ENCODE results near the gene MUC22.

DNA sequence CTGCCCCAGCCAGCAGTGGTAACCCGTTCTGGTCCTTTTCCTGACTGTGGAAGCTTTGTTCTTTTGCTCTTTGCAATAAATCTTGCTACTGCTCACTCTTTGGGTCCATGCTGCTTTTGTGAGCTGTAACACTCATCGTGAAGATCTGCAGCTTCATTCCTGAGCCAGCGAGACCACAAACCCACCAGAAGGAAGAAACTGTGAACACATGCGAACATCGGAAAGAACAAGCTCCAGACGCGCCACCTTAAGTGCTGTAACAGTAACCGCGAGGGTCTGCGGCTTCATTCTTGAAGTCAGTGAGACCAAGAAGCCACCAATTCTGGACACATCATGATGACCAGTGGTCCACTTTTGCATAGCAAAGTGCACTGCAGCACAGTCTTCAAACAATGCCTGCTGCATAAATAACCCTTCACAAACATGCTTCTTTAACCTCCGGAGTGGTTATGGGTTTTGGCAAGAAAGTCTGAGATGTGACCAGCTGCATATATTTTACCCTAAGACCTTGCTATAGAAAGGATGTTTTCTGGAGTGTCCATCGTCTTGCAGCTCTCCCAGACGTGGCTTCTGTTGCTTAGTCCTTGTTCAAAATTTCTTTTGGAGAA lies 8.9 kb upstream of the MUC22 start:
- TF ChIP-seq, protein P1, sequence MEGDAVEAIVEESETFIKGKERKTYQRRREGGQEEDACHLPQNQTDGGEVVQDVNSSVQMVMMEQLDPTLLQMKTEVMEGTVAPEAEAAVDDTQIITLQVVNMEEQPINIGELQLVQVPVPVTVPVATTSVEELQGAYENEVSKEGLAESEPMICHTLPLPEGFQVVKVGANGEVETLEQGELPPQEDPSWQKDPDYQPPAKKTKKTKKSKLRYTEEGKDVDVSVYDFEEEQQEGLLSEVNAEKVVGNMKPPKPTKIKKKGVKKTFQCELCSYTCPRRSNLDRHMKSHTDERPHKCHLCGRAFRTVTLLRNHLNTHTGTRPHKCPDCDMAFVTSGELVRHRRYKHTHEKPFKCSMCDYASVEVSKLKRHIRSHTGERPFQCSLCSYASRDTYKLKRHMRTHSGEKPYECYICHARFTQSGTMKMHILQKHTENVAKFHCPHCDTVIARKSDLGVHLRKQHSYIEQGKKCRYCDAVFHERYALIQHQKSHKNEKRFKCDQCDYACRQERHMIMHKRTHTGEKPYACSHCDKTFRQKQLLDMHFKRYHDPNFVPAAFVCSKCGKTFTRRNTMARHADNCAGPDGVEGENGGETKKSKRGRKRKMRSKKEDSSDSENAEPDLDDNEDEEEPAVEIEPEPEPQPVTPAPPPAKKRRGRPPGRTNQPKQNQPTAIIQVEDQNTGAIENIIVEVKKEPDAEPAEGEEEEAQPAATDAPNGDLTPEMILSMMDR (IDR thresholded peaks at IDR 0.05; ENCODE audit: insufficient read depth, low read length, poor library complexity, severe bottlenecking) = no peak
- no peak for TF ChIP-seq EZH2phosphoT487 (conservative IDR thresholded peaks at IDR 0.05; ENCODE audit: low read length)
